ENCODE results near the gene EMC7. TPM values are rescaled to one million over a fixed set of nuclear protein-coding genes. Genes with fewer than 3 reads are reported as not detected.
"Not testable (repeated sequence)": the region's sequence is repeated elsewhere in the genome, so short reads cannot be mapped to it uniquely, and the experiment has no call there.

The EMC7 gene
- total RNA-seq, 4 donors from 2014 or later = 29.9 to 41.4 (median 34.4) TPM

- no peaks in the 10 kb centered on the region for H3K9me3 ChIP-seq
- H3K4me1 ChIP-seq = no peaks in the 10 kb centered on the region
- H3K4me3 ChIP-seq = no peak overlapping the region
- TF ChIP-seq POLR2A (IDR thresholded peaks at IDR 0.05) (no peak), CTCF (IDR thresholded peaks at IDR 0.05) (no peak), EP300 (IDR thresholded peaks at IDR 0.05) (no peak)
- H3K27ac ChIP-seq = no peak overlapping the region
- 85 to 88% methylated on average over 5 of the region's 5 CpGs for WGBS, 2 donors
- no peak for DNase-seq (ENCODE audit: low spot score in 2 of 2)
- no peaks in the 10 kb centered on the region for H3K36me3 ChIP-seq
- no peaks in the 10 kb centered on the region for H3K27me3 ChIP-seq
Observed at GRCh38 chr15:34056911-34057310, 44.8 kb downstream of the EMC7 start.

GRCh38 chr15:34055868-34056595 is 45.6 kb downstream of the EMC7 start:
- 51 to 52% methylated on average over 3 of the region's 3 CpGs for WGBS, 2 donors
- Histone ChIP-seq H3K4me1 (no peaks in the 10 kb centered on the region), H3K27ac (peak overlapping the region in 1 of 4 donors; percentile 17), H3K27me3 (no peaks in the 10 kb centered on the region), H3K4me3 (no peak overlapping the region), H3K9me3 (peaks cover 0 to 5% (median 1%) of the 10 kb centered on the region in 4 donors), H3K36me3 (no peaks in the 10 kb centered on the region)
- TF ChIP-seq POLR2A (IDR thresholded peaks at IDR 0.05) (no peak), CTCF (IDR thresholded peaks at IDR 0.05) (no peak)
- DNase-seq (ENCODE audit: low spot score in 2 of 2) = no peak

GRCh38 chr15:34054081-34054707 is 47.5 kb downstream of the EMC7 start:
- H3K27me3 ChIP-seq = no peaks in the 10 kb centered on the region
- H3K4me1 ChIP-seq = no peaks in the 10 kb centered on the region
- no peak for DNase-seq (ENCODE audit: low spot score in 2 of 2)
- H3K27ac ChIP-seq = no peak overlapping the region
- H3K36me3 ChIP-seq = no peaks in the 10 kb centered on the region
- H3K9me3 ChIP-seq = peaks cover 0 to 21% (median 3%) of the 10 kb centered on the region in 4 donors
- WGBS, 2 donors = 89 to 96% methylated on average over 3 of the region's 3 CpGs
- TF ChIP-seq EP300 (IDR thresholded peaks at IDR 0.05) (no peak), POLR2A (IDR thresholded peaks at IDR 0.05) (no peak), CTCF (IDR thresholded peaks at IDR 0.05) (no peak)
- H3K4me3 ChIP-seq = no peak overlapping the region

GRCh38 chr15:34050385-34050784 is 51.3 kb downstream of the EMC7 start:
- H3K9me3 ChIP-seq = peaks cover 0 to 21% (median 3%) of the 10 kb centered on the region in 4 donors
- WGBS, 2 donors = 93 to 98% methylated on average over 1 of the region's 1 CpG
- H3K4me1 ChIP-seq; H3K4me3 ChIP-seq; H3K27ac ChIP-seq; DNase-seq (ENCODE audit: low spot score in 2 of 2); H3K27me3 ChIP-seq; H3K36me3 ChIP-seq: not testable (repeated sequence)

- WGBS, 2 donors = 93 to 97% methylated on average over 2 of the region's 2 CpGs
- DNase-seq (ENCODE audit: low spot score in 2 of 2) = no peak
- no peaks in the 10 kb centered on the region for H3K27me3 ChIP-seq
- H3K36me3 ChIP-seq = no peaks in the 10 kb centered on the region
- H3K4me3 ChIP-seq = no peak overlapping the region
- peaks cover 0 to 21% (median 3%) of the 10 kb centered on the region in 4 donors for H3K9me3 ChIP-seq
- no peaks in the 10 kb centered on the region for H3K4me1 ChIP-seq
- H3K27ac ChIP-seq = no peak overlapping the region
- TF ChIP-seq POLR2A (IDR thresholded peaks at IDR 0.05) = no peak
- TF ChIP-seq EP300 (IDR thresholded peaks at IDR 0.05) = no peak
- TF ChIP-seq CTCF (IDR thresholded peaks at IDR 0.05) = no peak
Observed at GRCh38 chr15:34049112-34049511, 52.5 kb downstream of the EMC7 start.

Data from tibial nerve (tissue), 4 donors.